OCI-LY3 (cell line): ENCODE data around the gene MAP3K10.

Source experiments
- EZH2phosphoT487 ChIP-seq: fragments of 200-600 bp; shearing (Covaris generic); IDR thresholded peaks from 2 replicates; pipeline ENCODE4 v1.6.1; 2018; ENCODE audit warnings: antibody characterized with exemption, mixed run types, low read depth
- TF ChIP-seq, protein P1 (sequence below): fragments of 200-600, 300-600 bp; sonication (generic); IDR thresholded peaks from 2 replicates; pipeline ENCODE4 v1.5.1; 2014; ENCODE audit warnings: antibody characterized with exemption, low read length, low read depth

- TF ChIP-seq, protein P1, sequence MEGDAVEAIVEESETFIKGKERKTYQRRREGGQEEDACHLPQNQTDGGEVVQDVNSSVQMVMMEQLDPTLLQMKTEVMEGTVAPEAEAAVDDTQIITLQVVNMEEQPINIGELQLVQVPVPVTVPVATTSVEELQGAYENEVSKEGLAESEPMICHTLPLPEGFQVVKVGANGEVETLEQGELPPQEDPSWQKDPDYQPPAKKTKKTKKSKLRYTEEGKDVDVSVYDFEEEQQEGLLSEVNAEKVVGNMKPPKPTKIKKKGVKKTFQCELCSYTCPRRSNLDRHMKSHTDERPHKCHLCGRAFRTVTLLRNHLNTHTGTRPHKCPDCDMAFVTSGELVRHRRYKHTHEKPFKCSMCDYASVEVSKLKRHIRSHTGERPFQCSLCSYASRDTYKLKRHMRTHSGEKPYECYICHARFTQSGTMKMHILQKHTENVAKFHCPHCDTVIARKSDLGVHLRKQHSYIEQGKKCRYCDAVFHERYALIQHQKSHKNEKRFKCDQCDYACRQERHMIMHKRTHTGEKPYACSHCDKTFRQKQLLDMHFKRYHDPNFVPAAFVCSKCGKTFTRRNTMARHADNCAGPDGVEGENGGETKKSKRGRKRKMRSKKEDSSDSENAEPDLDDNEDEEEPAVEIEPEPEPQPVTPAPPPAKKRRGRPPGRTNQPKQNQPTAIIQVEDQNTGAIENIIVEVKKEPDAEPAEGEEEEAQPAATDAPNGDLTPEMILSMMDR = no peak
- TF ChIP-seq EZH2phosphoT487 = no peak
Observed at GRCh38 chr19:40231057-40231456, 39.8 kb downstream of the MAP3K10 start.
